ENCODE results near the gene PSMC3IP.

PSMC3IP gene

GRCh38 chr17:42596386-42596785 lies 18.9 kb upstream of the PSMC3IP start:
- no peak overlapping the region for H3K27ac ChIP-seq
- TF ChIP-seq CTCF (conservative IDR thresholded peaks at IDR 0.05): no peak

- no peak for TF ChIP-seq CTCF (conservative IDR thresholded peaks at IDR 0.05)
- H3K27ac ChIP-seq: no peak overlapping the region
Measured at GRCh38 chr17:42591411-42591810, 13.9 kb upstream of the PSMC3IP start.

GRCh38 chr17:42590886-42591285 lies 13.4 kb upstream of the PSMC3IP start:
- TF ChIP-seq CTCF (conservative IDR thresholded peaks at IDR 0.05): no peak
- no peak overlapping the region for H3K27ac ChIP-seq

- H3K27ac ChIP-seq: no peak overlapping the region
- TF ChIP-seq CTCF (conservative IDR thresholded peaks at IDR 0.05): no peak
Measured at GRCh38 chr17:42586514-42587230, 9.1 kb upstream of the PSMC3IP start.

- no peak overlapping the region for H3K27ac ChIP-seq
- no peak for TF ChIP-seq CTCF (conservative IDR thresholded peaks at IDR 0.05)
Measured at GRCh38 chr17:42585353-42585752, 7.8 kb upstream of the PSMC3IP start.

GRCh38 chr17:42584880-42585279 lies 7.4 kb upstream of the PSMC3IP start:
- no peak for TF ChIP-seq CTCF (conservative IDR thresholded peaks at IDR 0.05)
- H3K27ac ChIP-seq: no peak overlapping the region

- no peak for TF ChIP-seq CTCF (conservative IDR thresholded peaks at IDR 0.05)
- no peak overlapping the region for H3K27ac ChIP-seq
Measured at GRCh38 chr17:42581744-42582270, 4.3 kb upstream of the PSMC3IP start.
